ENCODE results near the gene PLVAP. TPM values are rescaled to one million over a fixed set of nuclear protein-coding genes. Genes with fewer than 3 reads are reported as not detected.

PLVAP gene
- total and polyA plus RNA-seq, 11 donors, result 7.1 to 52.8 (median 24.5) TPM

DNA sequence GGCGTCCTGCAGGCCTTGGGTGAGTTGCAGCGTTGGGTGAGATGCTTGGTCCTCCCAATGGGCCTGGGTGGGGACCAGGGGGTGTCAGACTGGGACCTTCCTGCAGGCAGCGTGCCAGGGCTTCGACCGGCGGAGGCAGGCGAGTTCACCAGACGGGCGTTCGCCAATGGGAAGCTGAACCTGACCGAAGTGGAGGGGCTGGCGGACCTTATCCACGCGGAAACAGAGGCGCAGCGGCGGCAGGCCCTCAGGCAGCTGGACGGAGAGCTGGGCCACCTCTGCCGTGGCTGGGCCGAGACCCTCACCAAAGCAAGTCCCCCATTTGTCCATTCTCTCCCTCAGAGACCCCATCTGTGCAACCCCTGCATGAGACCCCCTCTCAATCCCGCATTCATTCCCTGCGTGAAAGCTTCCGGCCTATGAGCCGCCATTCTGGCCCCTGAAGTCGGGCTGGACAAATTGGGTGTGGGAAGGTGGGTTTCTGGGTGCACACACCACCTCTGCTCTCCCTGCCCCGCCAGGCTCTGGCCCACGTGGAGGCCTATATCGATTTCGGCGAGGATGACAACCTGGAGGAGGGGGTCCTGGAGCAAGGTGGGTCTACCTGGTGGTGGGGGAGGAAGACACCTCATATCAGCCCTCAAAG is 38.6 kb downstream of the PLVAP start:
- no peak for ATAC-seq
- Histone ChIP-seq H3K27me3 (no peaks in the 10 kb centered on the region), H3K4me1 (peaks cover 0 to 37% (median 28%) of the 10 kb centered on the region in 12 donors), H3K9me3 (no peaks in the 10 kb centered on the region), H3K27ac (no peak overlapping the region), H3K4me3 (peak overlapping the region in 9 of 12 donors; percentile 45 to 96 (median 77)), H3K36me3 (peaks cover 0 to 22% (median 8%) of the 10 kb centered on the region in 9 donors)
- DNase-seq, result peak in 1 of 5 donors; percentile 73
- WGBS, 4 donors, result 89 to 94% (median 92%) methylated on average over 23 to 30 of the region's 30 CpGs
- TF ChIP-seq, protein P1, sequence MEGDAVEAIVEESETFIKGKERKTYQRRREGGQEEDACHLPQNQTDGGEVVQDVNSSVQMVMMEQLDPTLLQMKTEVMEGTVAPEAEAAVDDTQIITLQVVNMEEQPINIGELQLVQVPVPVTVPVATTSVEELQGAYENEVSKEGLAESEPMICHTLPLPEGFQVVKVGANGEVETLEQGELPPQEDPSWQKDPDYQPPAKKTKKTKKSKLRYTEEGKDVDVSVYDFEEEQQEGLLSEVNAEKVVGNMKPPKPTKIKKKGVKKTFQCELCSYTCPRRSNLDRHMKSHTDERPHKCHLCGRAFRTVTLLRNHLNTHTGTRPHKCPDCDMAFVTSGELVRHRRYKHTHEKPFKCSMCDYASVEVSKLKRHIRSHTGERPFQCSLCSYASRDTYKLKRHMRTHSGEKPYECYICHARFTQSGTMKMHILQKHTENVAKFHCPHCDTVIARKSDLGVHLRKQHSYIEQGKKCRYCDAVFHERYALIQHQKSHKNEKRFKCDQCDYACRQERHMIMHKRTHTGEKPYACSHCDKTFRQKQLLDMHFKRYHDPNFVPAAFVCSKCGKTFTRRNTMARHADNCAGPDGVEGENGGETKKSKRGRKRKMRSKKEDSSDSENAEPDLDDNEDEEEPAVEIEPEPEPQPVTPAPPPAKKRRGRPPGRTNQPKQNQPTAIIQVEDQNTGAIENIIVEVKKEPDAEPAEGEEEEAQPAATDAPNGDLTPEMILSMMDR (IDR thresholded peaks at IDR 0.05), result no peak
- no peak for TF ChIP-seq POLR2A (IDR thresholded peaks at IDR 0.05)
- intact Hi-C loops (cut with DNase I), result no loop called here

DNA sequence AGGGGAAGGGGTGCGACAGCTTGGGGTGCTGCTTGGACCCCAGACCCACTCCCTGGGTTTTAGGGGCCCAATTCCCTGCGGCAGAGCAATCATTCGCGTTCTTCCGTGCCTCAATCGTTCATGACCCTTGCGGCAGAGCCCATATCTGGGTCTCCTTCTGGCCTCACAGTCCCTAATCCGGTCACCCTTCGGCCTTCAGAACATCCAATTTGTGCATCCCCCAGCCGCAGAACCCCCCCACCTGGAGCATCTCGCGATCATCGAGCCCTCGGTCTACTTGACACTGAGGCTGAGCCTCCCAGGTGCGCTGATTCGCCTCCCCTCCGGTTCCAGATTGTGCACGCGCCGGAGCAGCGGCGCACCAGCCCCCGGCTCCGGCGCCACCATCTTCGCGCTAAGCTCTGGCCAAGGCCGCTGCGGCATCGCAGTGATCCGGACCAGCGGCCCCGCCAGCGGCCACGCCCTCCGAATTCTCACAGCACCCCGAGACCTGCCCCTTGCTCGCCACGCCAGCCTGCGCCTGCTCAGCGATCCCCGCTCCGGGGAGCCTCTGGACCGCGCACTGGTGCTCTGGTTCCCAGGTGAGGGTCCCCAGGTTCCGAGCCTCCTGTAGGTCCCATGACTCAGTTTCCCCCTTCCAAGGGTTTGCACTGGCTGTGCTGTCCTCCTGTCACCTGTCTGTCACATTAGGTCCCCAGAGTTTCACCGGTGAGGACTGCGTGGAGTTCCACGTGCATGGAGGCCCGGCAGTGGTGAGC is 39.3 kb downstream of the PLVAP start:
- WGBS, 4 donors, result 7 to 69% (median 9%) methylated on average over 4 to 50 of the region's 50 CpGs
- TF ChIP-seq, protein P1 (IDR thresholded peaks at IDR 0.05), result no peak
- no peak for TF ChIP-seq POLR2A (IDR thresholded peaks at IDR 0.05)
- H3K27me3 ChIP-seq, result no peaks in the 10 kb centered on the region
- DNase-seq, result no peak
- H3K4me1 ChIP-seq, result peaks cover 0 to 40% (median 28%) of the 10 kb centered on the region in 12 donors
- H3K36me3 ChIP-seq, result peaks cover 0 to 22% (median 8%) of the 10 kb centered on the region in 9 donors
- no peaks in the 10 kb centered on the region for H3K9me3 ChIP-seq
- intact Hi-C loops (cut with DNase I), result loop anchor here in 2 of 10 donors (2.0 kb wide), 2 partner anchors 33 to 71 kb away; partner anchors contain the start of genes BABAM1 (in 1 of the 2) and MRPL34 (in 1 of the 2)
- ATAC-seq, result no peak
- H3K27ac ChIP-seq, result peak overlapping the region in 11 of 12 donors; percentile 73 to 97 (median 93)
- H3K4me3 ChIP-seq, result peak overlapping the region; percentile 45 to 96 (median 76)

DNA sequence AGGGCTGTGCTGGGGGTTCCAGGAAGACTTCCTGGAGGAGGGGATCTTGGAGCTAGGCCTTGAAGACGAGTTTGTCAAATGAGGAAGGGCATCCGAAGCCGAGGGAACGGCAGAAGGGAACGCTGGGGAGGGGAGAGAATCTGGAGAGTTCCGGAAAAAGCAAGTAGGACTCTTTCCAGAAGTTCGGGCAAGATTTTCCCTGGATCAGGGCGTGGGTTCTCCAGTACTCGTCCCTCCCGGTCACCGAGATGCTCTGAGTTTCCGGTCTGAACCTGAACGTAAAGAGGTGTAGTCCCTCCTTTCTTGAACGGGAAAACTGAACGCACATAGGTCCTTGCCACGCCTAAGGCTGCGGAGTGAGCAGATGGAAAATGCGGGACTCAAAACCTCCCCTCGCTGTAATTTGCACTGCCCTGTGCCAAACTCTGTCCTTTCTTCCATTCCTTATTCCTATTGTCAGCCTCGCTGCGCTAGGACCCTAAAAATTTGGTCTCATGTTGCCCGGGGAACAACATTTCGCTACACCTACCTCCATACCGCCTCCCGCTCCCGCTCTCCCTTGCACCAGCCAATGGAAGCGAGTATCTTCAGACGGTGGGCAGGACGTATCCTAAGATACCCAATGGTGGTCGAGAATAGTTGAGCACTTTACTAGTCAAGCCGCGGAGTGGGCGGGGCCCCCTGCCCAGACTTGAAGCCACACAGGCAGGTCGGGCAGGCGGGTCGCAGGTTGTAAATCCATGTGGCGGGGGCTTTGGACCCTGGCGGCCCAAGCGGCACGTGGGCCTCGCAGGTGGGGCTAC is 40.1 kb downstream of the PLVAP start, which contains the start of gene GTPBP3:
GTPBP3 (plus strand) TSS at position 682 of the 803 bp plus-strand sequence; CDS start at position 741, 59 bp downstream.
- TF ChIP-seq POLR2A (IDR thresholded peaks at IDR 0.05), result peak in 1 of 2 donors; percentile 8
- TF ChIP-seq, protein P1 (IDR thresholded peaks at IDR 0.05), result no peak
- 0 to 1% (median 0%) methylated on average over 28 to 41 of the region's 41 CpGs for WGBS, 4 donors
- ATAC-seq (peak; percentile 90 to 96 (median 94)), DNase-seq (peak; percentile 95 to 98 (median 97))
- Histone ChIP-seq H3K36me3 (peaks cover 0 to 16% (median 7%) of the 10 kb centered on the region in 9 donors), H3K9me3 (no peaks in the 10 kb centered on the region), H3K4me3 (peak within 1 kb of the TSS; percentile 45 to 96 (median 76)), H3K27ac (peak within 1 kb of the TSS; percentile 76 to 97 (median 92)), H3K27me3 (no peaks in the 10 kb centered on the region), H3K4me1 (peaks cover 0 to 40% (median 28%) of the 10 kb centered on the region in 12 donors)
- intact Hi-C loops (cut with DNase I), result loop anchor here in 2 of 10 donors (2.0 kb wide), 2 partner anchors 32 to 70 kb away; partner anchors contain the start of genes BABAM1 (in 1 of the 2) and MRPL34 (in 1 of the 2)
